SK-N-MC (cell line): ENCODE measurements around the gene AMPD1.

Source experiments
- EZH2 ChIP-seq: fragments of 200-600 bp; sonication (generic); IDR thresholded peaks from one replicate; pipeline ENCODE4 v1.6.1; 2017; ENCODE audit warnings: antibody characterized with exemption
- FOXP2 ChIP-seq: optimal IDR thresholded peaks from 2 replicates; pipeline ENCODE3; 2011; ENCODE audit warnings: mild to moderate bottlenecking, moderate library complexity; ENCODE audit not compliant: insufficient read depth; ENCODE audit errors: extremely low read length, control extremely low read depth
- POLR2AphosphoS5 ChIP-seq: IDR thresholded peaks from 2 replicates; pipeline ENCODE4 v1.6.1; 2012; ENCODE audit warnings: mild to moderate bottlenecking, low read depth, low read length, borderline replicate concordance

- TF ChIP-seq EZH2 (no peak), FOXP2 (no peak), POLR2AphosphoS5 (no peak)
Observed at GRCh38 chr1:114720492-114720891, 25.1 kb upstream of the AMPD1 start.
